HepG2 (cell line): ENCODE data around the gene DAZAP1. TPM values are rescaled to one million over a fixed set of nuclear protein-coding genes. Genes with fewer than 3 reads are reported as not detected.

Experiments
- AFF4 ChIP-seq: sonication (generic); formaldehyde crosslinking; IDR thresholded peaks from 2 replicates; pipeline ENCODE4 v1.4.0; 2020; ENCODE audit warnings: missing genetic modification reagents
- CBX1 ChIP-seq: IDR thresholded peaks from one replicate; pipeline ENCODE4 v1.6.1; 2016; ENCODE audit warnings: antibody characterized with exemption, low read depth
- GLI4 ChIP-seq: sonication (generic); formaldehyde crosslinking; IDR thresholded peaks from 2 replicates; pipeline ENCODE4 v1.5.1; 2020; ENCODE audit warnings: missing genetic modification reagents, mild to moderate bottlenecking, moderate library complexity, borderline replicate concordance
- HNF4G ChIP-seq, 2 experiments: sonication (generic) in 1 of 2; formaldehyde crosslinking in 1 of 2; IDR thresholded peaks; 2 replicates each; pipeline versions ENCODE4 v1.4.0 to v1.6.1; 2011 to 2020; ENCODE audit warnings: borderline replicate concordance in 2 of 2, low read depth in 2 of 2, mild to moderate bottlenecking in 2 of 2, low read length in 1 of 2, missing genetic modification reagents in 1 of 2, moderate library complexity in 1 of 2
- KLF9 ChIP-seq: IDR thresholded peaks from 2 replicates; pipeline ENCODE4 v1.6.1; 2016; ENCODE audit warnings: low read depth
- NFYB ChIP-seq: sonication (generic); formaldehyde crosslinking; IDR thresholded peaks from 2 replicates; pipeline ENCODE4 v1.4.0; 2020; ENCODE audit warnings: missing genetic modification reagents
- NR2C2 ChIP-seq: sonication (generic); formaldehyde crosslinking; IDR thresholded peaks from 2 replicates; pipeline ENCODE4 v1.4.0; 2020; ENCODE audit warnings: missing genetic modification reagents, mild to moderate bottlenecking, moderate library complexity, borderline replicate concordance
- SRY ChIP-seq: sonication (generic); formaldehyde crosslinking; IDR thresholded peaks from 2 replicates; pipeline ENCODE4 v1.8.0; 2022; ENCODE audit warnings: mild to moderate bottlenecking, missing genetic modification reagents
- ZNF205 ChIP-seq: IDR thresholded peaks from 2 replicates; pipeline ENCODE4 v1.6.1; 2018; ENCODE audit warnings: missing biosample characterization, missing genetic modification reagents
- ZNF34 ChIP-seq: sonication (generic); formaldehyde crosslinking; IDR thresholded peaks from 2 replicates; pipeline ENCODE4 v1.4.0; 2020; ENCODE audit warnings: mild to moderate bottlenecking, missing genetic modification reagents, borderline replicate concordance
- ZNF781 ChIP-seq: sonication (generic); formaldehyde crosslinking; IDR thresholded peaks from 2 replicates; pipeline ENCODE4 v1.5.1; 2020; ENCODE audit warnings: borderline replicate concordance, mild to moderate bottlenecking, missing genetic modification reagents; ENCODE audit errors: not compliant biosample characterization
- polyA plus RNA-seq, 8 experiments: library from polyadenylated mRNA; depleted of rRNA in 3 of 8; stranded (reverse) in 7 of 8; unstranded in 1 of 8; fragments of >200 nt; fragmentation: Illumina TruSeq in 4 of 8; extraction: Trizol in 4 of 8; gene quantifications; 2 replicates each; pipeline versions ENCODE4 v1.2.1 to v1.2.3, GENCODE V29; 2011 to 2016; ENCODE audit warnings: low read depth in 4 of 8, missing spikeins in 1 of 8, mixed read lengths in 1 of 8; ENCODE audit not compliant: insufficient read depth in 1 of 8
- total RNA-seq, 5 experiments: library from RNA; depleted of rRNA; stranded (reverse); fragments of >200 nt; fragmentation: Illumina TruSeq; extraction: Trizol; gene quantifications; 2 replicates each; pipeline ENCODE4 v1.2.3, GENCODE V29; 2016; ENCODE audit warnings: low read depth in 1 of 5
- TF ChIP-seq, protein P1 (sequence below): sonication (generic); formaldehyde crosslinking; IDR thresholded peaks from 2 replicates; pipeline ENCODE4 v1.4.0; 2020; ENCODE audit warnings: mild to moderate bottlenecking, low read depth, missing genetic modification reagents
- TF ChIP-seq, protein P2 (sequence below): fragments of 450-650 bp; IDR thresholded peaks from 2 replicates; pipeline ENCODE4 v1.6.1; 2017; ENCODE audit warnings: mild to moderate bottlenecking
- TF ChIP-seq, protein P3 (sequence below): sonication (generic); formaldehyde crosslinking; IDR thresholded peaks from 2 replicates; pipeline ENCODE4 v1.8.1; 2022; ENCODE audit warnings: low read depth, mild to moderate bottlenecking, missing genetic modification reagents
- TF ChIP-seq, protein P4 (sequence below): sonication (generic); formaldehyde crosslinking; IDR thresholded peaks from 2 replicates; pipeline ENCODE4 v1.5.0; 2020; ENCODE audit warnings: missing genetic modification reagents

Gene DAZAP1
- total and polyA plus RNA-seq, 2 of the 13 experiments (the other 11 are each of a cell fraction or from before 2014, with no cell fraction given): 63.3 to 79.2 TPM

GRCh38 chr19:1383312-1384084, 23.9 kb upstream of the DAZAP1 start, which contains the start of gene NDUFS7 (continued):
- TF ChIP-seq, protein P1, sequence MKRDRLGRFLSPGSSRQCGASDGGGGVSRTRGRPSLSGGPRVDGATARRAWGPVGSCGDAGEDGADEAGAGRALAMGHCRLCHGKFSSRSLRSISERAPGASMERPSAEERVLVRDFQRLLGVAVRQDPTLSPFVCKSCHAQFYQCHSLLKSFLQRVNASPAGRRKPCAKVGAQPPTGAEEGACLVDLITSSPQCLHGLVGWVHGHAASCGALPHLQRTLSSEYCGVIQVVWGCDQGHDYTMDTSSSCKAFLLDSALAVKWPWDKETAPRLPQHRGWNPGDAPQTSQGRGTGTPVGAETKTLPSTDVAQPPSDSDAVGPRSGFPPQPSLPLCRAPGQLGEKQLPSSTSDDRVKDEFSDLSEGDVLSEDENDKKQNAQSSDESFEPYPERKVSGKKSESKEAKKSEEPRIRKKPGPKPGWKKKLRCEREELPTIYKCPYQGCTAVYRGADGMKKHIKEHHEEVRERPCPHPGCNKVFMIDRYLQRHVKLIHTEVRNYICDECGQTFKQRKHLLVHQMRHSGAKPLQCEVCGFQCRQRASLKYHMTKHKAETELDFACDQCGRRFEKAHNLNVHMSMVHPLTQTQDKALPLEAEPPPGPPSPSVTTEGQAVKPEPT (CRISPR knock-in tag): peak; percentile 93
- TF ChIP-seq KLF9 (CRISPR knock-in tag): no peak
- TF ChIP-seq, protein P2, sequence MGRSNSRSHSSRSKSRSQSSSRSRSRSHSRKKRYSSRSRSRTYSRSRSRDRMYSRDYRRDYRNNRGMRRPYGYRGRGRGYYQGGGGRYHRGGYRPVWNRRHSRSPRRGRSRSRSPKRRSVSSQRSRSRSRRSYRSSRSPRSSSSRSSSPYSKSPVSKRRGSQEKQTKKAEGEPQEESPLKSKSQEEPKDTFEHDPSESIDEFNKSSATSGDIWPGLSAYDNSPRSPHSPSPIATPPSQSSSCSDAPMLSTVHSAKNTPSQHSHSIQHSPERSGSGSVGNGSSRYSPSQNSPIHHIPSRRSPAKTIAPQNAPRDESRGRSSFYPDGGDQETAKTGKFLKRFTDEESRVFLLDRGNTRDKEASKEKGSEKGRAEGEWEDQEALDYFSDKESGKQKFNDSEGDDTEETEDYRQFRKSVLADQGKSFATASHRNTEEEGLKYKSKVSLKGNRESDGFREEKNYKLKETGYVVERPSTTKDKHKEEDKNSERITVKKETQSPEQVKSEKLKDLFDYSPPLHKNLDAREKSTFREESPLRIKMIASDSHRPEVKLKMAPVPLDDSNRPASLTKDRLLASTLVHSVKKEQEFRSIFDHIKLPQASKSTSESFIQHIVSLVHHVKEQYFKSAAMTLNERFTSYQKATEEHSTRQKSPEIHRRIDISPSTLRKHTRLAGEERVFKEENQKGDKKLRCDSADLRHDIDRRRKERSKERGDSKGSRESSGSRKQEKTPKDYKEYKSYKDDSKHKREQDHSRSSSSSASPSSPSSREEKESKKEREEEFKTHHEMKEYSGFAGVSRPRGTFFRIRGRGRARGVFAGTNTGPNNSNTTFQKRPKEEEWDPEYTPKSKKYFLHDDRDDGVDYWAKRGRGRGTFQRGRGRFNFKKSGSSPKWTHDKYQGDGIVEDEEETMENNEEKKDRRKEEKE: no peak
- peak; percentile 97 for TF ChIP-seq NR2C2 (CRISPR knock-in tag)
- peak; percentile 84 for TF ChIP-seq SRY
- TF ChIP-seq GLI4 (CRISPR knock-in tag): peak; percentile 54; the same call in 1 of the 2 replicates
- TF ChIP-seq NFYB (CRISPR knock-in tag): peak; percentile 39; the same call in 1 of the 2 replicates
- TF ChIP-seq ZNF781: peak; percentile 98
- TF ChIP-seq, protein P3, sequence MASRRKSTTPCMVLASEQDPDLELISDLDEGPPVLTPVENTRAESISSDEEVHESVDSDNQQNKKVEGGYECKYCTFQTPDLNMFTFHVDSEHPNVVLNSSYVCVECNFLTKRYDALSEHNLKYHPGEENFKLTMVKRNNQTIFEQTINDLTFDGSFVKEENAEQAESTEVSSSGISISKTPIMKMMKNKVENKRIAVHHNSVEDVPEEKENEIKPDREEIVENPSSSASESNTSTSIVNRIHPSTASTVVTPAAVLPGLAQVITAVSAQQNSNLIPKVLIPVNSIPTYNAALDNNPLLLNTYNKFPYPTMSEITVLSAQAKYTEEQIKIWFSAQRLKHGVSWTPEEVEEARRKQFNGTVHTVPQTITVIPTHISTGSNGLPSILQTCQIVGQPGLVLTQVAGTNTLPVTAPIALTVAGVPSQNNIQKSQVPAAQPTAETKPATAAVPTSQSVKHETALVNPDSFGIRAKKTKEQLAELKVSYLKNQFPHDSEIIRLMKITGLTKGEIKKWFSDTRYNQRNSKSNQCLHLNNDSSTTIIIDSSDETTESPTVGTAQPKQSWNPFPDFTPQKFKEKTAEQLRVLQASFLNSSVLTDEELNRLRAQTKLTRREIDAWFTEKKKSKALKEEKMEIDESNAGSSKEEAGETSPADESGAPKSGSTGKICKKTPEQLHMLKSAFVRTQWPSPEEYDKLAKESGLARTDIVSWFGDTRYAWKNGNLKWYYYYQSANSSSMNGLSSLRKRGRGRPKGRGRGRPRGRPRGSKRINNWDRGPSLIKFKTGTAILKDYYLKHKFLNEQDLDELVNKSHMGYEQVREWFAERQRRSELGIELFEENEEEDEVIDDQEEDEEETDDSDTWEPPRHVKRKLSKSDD (CRISPR knock-in tag): peak; percentile 97
- peak; percentile 98 for TF ChIP-seq CBX1
- peak; percentile 98 for TF ChIP-seq ZNF34 (CRISPR knock-in tag)
- TF ChIP-seq ZNF205 (CRISPR knock-in tag): peak; percentile 92
- TF ChIP-seq, protein P4, sequence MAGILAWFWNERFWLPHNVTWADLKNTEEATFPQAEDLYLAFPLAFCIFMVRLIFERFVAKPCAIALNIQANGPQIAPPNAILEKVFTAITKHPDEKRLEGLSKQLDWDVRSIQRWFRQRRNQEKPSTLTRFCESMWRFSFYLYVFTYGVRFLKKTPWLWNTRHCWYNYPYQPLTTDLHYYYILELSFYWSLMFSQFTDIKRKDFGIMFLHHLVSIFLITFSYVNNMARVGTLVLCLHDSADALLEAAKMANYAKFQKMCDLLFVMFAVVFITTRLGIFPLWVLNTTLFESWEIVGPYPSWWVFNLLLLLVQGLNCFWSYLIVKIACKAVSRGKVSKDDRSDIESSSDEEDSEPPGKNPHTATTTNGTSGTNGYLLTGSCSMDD (CRISPR knock-in tag): peak; percentile 87
- TF ChIP-seq AFF4 (CRISPR knock-in tag): peak; percentile 73; the same call in 1 of the 2 replicates
- TF ChIP-seq HNF4G (IDR thresholded peaks at IDR 0.05; ENCODE audit: borderline replicate concordance, low read depth, low read length): peak; percentile 49; the same call in 1 of the 2 replicates
- peak; percentile 52; the same call in 1 of the 2 replicates for TF ChIP-seq HNF4G (CRISPR knock-in tag; IDR thresholded peaks at IDR 0.05; ENCODE audit: borderline replicate concordance, low read depth)
